Measurements from ENCODE around the gene LRFN2.

The LRFN2 gene

DNA sequence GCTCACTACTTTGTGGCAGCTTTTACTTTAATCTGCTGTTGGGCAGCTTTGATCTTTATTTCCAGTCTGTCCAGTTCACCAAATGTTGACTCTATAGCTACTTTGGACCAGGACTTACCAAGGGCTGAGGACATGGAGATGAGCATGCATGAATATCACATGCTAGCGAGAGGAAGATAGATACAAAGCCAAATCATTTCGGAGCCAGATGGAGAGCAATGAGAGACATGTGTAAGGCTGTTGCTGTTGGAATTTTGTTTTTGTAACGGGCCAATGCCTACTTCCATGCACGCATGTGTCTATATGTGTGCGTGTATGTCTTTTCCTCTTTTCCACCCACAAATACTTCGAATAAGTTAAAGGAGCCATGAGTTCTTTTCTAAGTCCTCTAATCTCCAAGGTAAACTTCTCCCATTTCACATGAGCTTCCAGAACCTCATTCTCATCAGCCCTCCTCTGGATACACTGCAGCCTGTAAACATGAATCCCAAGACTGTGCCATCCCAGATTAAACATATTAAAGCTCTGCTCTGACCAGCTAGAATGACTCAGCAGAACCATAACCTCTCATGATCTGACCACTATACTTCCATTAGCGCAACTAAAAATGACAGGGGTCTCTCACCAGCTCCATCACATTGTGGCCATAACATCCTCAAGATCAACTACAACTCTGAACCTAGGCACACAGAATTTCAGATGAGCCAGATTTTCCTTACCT, 160.7 kb downstream of the LRFN2 start:
- FAIRE-seq (no peak), DNase-seq (ENCODE audit: insufficient read length, low spot score) (no peak)
- TF ChIP-seq POLR2A (IDR thresholded peaks at IDR 0.05; ENCODE audit: low read depth, low read length): no peak
- no peak for TF ChIP-seq SPI1 (IDR thresholded peaks at IDR 0.05; ENCODE audit: low read depth, low read length)
- no peak for TF ChIP-seq PAX5 (IDR thresholded peaks at IDR 0.05; ENCODE audit: insufficient read depth, low read length, severe bottlenecking)
- TF ChIP-seq TAF1 (IDR thresholded peaks at IDR 0.05; ENCODE audit: low read depth, low read length): no peak
- TF ChIP-seq POU2F2 (IDR thresholded peaks at IDR 0.05; ENCODE audit: low read depth, low read length): no peak
- no peak for TF ChIP-seq POLR2AphosphoS5 (IDR thresholded peaks at IDR 0.05; ENCODE audit: low read depth, low read length)

DNA sequence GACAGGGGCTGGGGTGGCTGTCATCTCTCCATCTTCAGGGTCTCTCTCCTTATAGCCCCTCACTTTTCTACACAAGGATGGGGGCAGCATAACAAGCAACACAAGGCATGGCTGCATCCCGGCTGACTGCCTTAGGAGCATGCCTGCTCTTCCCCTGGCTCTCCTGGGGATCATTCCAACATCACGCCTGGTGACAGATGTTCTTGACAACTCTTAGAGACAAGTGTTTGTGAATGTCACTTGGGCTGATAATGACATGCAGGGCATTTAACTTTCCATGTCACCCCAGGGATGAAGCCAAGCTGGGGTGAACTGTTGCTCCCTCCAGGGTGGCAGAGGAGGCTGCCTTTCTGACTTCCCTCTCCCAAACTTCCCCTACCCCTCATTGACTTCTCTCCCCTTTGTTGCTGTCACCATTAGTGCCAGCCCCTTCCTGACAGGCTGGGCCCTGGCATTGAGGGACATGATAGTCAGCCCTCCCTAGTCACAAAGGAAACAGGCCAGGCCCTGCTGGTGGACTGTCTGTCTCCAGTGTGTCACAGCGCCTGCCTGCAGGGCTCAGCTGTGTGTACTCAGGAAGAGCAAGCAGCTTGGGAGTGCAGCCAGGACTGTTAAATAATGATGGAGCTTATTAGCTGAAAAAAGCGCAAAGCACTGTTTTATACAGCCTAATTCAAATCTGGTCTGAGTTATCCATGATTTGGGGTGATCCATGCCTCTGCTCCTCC, 161.8 kb downstream of the LRFN2 start:
- FAIRE-seq (no peak), DNase-seq (ENCODE audit: insufficient read length, low spot score) (no peak)
- TF ChIP-seq POU2F2 (IDR thresholded peaks at IDR 0.05; ENCODE audit: low read depth, low read length): no peak
- no peak for TF ChIP-seq SPI1 (IDR thresholded peaks at IDR 0.05; ENCODE audit: low read depth, low read length)
- TF ChIP-seq PAX5 (IDR thresholded peaks at IDR 0.05; ENCODE audit: insufficient read depth, low read length, severe bottlenecking): no peak
- TF ChIP-seq POLR2AphosphoS5 (IDR thresholded peaks at IDR 0.05; ENCODE audit: low read depth, low read length): no peak
- no peak for TF ChIP-seq TAF1 (IDR thresholded peaks at IDR 0.05; ENCODE audit: low read depth, low read length)
- TF ChIP-seq POLR2A (IDR thresholded peaks at IDR 0.05; ENCODE audit: low read depth, low read length): no peak

DNA sequence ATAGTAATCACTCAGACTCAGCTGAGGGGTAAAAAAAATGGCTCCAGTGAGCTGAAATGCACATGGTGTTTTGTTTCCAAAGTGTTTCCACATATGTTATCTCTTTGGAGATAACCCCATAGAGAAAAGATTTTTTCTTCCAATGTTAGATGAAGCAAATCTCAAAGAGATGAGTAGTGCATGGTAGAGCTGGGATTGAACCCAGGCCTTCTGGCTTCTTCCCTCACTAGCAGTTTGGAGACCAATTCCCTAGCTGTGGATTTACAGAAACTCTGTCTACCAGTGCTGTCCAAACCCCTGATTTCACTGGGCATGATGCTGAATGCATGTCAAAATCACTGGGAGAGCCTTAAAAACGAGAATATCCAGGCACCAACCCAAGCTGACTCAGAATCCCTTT, 165.1 kb downstream of the LRFN2 start:
- FAIRE-seq: no peak
- TF ChIP-seq POLR2A (IDR thresholded peaks at IDR 0.05; ENCODE audit: low read depth, low read length) (no peak), POLR2AphosphoS5 (IDR thresholded peaks at IDR 0.05; ENCODE audit: low read depth, low read length) (no peak), SPI1 (IDR thresholded peaks at IDR 0.05; ENCODE audit: low read depth, low read length) (no peak), TAF1 (IDR thresholded peaks at IDR 0.05; ENCODE audit: low read depth, low read length) (no peak), PAX5 (IDR thresholded peaks at IDR 0.05; ENCODE audit: insufficient read depth, low read length, severe bottlenecking) (no peak), POU2F2 (IDR thresholded peaks at IDR 0.05; ENCODE audit: low read depth, low read length) (no peak)
- no peak for DNase-seq (ENCODE audit: insufficient read length, low spot score)

DNA sequence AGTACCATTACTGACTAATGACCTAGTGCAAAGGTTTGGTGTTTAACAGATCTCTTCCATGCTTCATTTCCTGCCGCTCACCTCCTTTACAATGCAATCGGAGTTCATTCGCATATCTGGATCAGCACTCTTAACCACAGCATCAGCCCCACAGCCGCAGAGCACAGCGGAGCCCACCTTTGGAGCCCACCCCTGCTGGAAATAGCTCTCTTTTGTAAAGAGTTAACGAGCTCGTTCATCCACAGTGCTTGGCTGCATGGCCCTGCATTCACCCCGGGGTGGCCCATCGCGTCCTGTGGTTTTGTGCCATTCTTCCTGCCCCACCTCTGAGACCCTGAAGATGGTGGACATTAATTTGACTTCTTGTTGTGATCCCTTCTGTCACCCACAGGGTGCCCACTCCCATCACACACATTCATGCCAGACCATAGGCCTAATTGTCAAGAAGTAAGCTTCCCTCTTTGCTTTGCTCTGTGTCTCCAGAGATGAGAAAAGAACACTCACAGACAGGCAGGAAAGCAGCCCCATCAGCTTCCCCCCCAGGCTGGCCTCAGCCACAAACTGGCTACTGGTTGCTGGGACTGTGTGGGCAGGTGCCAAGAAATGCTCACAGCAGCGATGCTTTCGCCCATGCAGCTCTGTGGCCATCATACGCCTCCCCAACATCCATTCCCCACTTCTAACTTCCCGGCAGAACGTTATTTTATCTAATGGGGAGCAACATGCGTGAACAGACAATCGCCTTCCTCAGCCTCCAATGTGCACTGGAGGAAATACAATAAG, 167.0 kb downstream of the LRFN2 start:
- no peak for FAIRE-seq

DNA sequence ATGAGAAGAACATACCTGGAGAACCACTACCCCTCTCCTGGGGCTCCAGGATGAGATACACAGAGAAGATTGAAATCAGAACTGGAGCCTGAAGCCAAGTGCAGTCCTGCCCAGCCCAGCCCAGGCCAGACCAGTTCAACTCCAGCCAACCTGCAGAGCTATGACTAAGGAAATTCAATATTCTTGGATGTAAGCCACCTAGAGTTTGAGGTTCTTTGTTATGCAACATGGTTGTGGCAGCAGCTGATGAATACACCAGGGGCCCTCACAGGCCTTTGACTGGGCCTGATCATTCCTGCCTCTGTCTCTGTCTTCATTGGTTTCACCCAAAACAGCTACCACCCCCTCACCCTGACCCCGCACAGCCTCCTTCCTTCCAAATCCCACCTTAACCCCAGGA, 167.8 kb downstream of the LRFN2 start:
- DNase-seq (ENCODE audit: insufficient read length, low spot score) (no peak), FAIRE-seq (no peak)
- no peak for TF ChIP-seq POLR2AphosphoS5 (IDR thresholded peaks at IDR 0.05; ENCODE audit: low read depth, low read length)
- TF ChIP-seq POLR2A (IDR thresholded peaks at IDR 0.05; ENCODE audit: low read depth, low read length): no peak
- no peak for TF ChIP-seq TAF1 (IDR thresholded peaks at IDR 0.05; ENCODE audit: low read depth, low read length)
- TF ChIP-seq POU2F2 (IDR thresholded peaks at IDR 0.05; ENCODE audit: low read depth, low read length): no peak
- no peak for TF ChIP-seq PAX5 (IDR thresholded peaks at IDR 0.05; ENCODE audit: insufficient read depth, low read length, severe bottlenecking)
- TF ChIP-seq SPI1 (IDR thresholded peaks at IDR 0.05; ENCODE audit: low read depth, low read length): no peak

More for the DNA sequence above, 167.0 kb downstream of the LRFN2 start:
- TF ChIP-seq POLR2AphosphoS5 (IDR thresholded peaks at IDR 0.05; ENCODE audit: low read depth, low read length) (no peak), PAX5 (IDR thresholded peaks at IDR 0.05; ENCODE audit: insufficient read depth, low read length, severe bottlenecking) (no peak), POLR2A (IDR thresholded peaks at IDR 0.05; ENCODE audit: low read depth, low read length) (no peak), POU2F2 (IDR thresholded peaks at IDR 0.05; ENCODE audit: low read depth, low read length) (no peak), TAF1 (IDR thresholded peaks at IDR 0.05; ENCODE audit: low read depth, low read length) (no peak), SPI1 (IDR thresholded peaks at IDR 0.05; ENCODE audit: low read depth, low read length) (no peak)
- DNase-seq (ENCODE audit: insufficient read length, low spot score): no peak

DNA sequence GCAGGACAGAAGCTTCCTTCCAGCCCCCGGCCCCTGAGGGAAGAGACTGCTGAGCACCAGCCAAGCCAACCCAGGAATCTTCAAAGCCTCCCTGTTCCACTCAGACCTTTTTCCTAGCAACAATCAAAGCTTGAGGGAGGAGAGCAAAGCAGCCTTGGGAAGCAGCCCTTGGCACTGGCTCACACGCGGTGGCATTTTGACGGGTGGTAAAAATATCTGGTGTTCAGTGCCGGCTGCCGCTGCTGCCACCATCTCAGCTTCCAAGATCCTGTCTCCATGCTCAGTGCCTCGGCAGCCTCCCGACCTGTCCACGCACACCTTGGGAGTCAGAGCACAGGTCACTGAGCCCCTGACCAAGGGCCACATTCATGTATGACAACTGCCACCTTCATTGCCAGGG, 170.1 kb downstream of the LRFN2 start:
- TF ChIP-seq SPI1 (IDR thresholded peaks at IDR 0.05; ENCODE audit: low read depth, low read length) (no peak), POLR2A (IDR thresholded peaks at IDR 0.05; ENCODE audit: low read depth, low read length) (no peak), PAX5 (IDR thresholded peaks at IDR 0.05; ENCODE audit: insufficient read depth, low read length, severe bottlenecking) (no peak), TAF1 (IDR thresholded peaks at IDR 0.05; ENCODE audit: low read depth, low read length) (no peak), POU2F2 (IDR thresholded peaks at IDR 0.05; ENCODE audit: low read depth, low read length) (no peak), POLR2AphosphoS5 (IDR thresholded peaks at IDR 0.05; ENCODE audit: low read depth, low read length) (no peak)
- no peak for FAIRE-seq
- DNase-seq (ENCODE audit: insufficient read length, low spot score): no peak

DNA sequence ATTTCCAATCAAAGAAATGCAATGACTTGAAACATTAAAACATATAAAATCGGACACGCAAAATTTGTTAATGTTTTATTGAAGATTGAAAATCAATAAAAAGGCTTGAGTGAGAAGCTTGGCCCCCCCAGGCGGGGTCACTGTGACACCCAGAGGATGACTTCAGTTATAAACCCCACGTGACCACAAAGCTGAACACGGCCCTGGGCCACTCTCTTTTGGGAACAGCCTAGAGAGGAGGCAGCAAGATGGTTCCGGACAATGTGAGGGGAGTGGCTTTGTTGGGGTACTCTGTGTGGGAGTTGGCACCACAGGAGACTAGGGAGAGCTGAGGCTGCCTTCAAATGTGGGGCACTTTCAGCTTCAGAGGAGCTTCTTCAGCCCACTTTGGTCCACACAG, 172.5 kb downstream of the LRFN2 start:
- no peak for FAIRE-seq
- TF ChIP-seq POLR2AphosphoS5 (IDR thresholded peaks at IDR 0.05; ENCODE audit: low read depth, low read length): no peak
- no peak for TF ChIP-seq POU2F2 (IDR thresholded peaks at IDR 0.05; ENCODE audit: low read depth, low read length)
- no peak for TF ChIP-seq SPI1 (IDR thresholded peaks at IDR 0.05; ENCODE audit: low read depth, low read length)
- TF ChIP-seq PAX5 (IDR thresholded peaks at IDR 0.05; ENCODE audit: insufficient read depth, low read length, severe bottlenecking): no peak
- no peak for TF ChIP-seq TAF1 (IDR thresholded peaks at IDR 0.05; ENCODE audit: low read depth, low read length)
- TF ChIP-seq POLR2A (IDR thresholded peaks at IDR 0.05; ENCODE audit: low read depth, low read length): no peak
- DNase-seq (ENCODE audit: insufficient read length, low spot score): no peak

DNA sequence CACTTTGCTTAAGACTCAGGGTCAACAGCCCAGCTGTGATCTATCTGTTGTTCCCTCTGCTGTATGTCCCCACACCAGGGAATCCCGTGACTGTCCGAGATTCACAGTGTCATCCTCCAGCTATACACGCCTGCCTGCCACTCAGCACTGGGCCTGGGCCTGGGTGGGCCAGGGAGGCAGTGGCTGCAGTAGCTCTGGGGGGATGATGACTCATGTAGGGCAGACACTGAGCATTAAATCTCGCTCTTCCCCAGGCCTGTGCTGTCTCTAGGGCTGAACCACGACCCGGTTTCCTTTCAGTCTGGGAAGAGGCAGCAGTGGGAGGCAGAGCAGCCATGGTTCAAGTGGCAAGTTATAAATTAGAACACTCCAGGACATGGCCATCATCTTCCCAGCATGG, 173.9 kb downstream of the LRFN2 start:
- FAIRE-seq (no peak), DNase-seq (ENCODE audit: insufficient read length, low spot score) (no peak)
- no peak for TF ChIP-seq SPI1 (IDR thresholded peaks at IDR 0.05; ENCODE audit: low read depth, low read length)
- no peak for TF ChIP-seq POLR2A (IDR thresholded peaks at IDR 0.05; ENCODE audit: low read depth, low read length)
- no peak for TF ChIP-seq POLR2AphosphoS5 (IDR thresholded peaks at IDR 0.05; ENCODE audit: low read depth, low read length)
- TF ChIP-seq POU2F2 (IDR thresholded peaks at IDR 0.05; ENCODE audit: low read depth, low read length): no peak
- no peak for TF ChIP-seq TAF1 (IDR thresholded peaks at IDR 0.05; ENCODE audit: low read depth, low read length)
- TF ChIP-seq PAX5 (IDR thresholded peaks at IDR 0.05; ENCODE audit: insufficient read depth, low read length, severe bottlenecking): no peak

DNA sequence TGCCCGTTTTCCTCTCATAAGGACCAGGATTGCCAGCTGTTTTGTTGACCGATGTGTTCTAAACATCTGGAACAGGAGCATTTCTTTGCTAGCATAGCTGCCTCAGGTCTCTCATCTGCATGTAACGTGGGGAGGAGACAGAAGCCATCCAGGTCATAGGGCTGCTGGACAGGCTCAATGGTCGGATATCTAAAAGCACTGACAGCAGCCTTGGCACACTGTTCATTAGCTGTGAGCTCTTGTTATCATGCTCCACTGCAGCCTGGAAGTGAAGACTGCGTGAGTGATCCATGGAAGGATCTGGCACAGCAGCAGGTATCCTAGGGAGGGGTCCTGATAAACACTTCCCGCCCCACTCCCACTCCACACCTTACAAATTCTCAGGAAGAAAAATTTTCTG, 175.3 kb downstream of the LRFN2 start:
- TF ChIP-seq POLR2A (IDR thresholded peaks at IDR 0.05; ENCODE audit: low read depth, low read length): no peak
- TF ChIP-seq POLR2AphosphoS5 (IDR thresholded peaks at IDR 0.05; ENCODE audit: low read depth, low read length): no peak
- TF ChIP-seq TAF1 (IDR thresholded peaks at IDR 0.05; ENCODE audit: low read depth, low read length): no peak
- TF ChIP-seq PAX5 (IDR thresholded peaks at IDR 0.05; ENCODE audit: insufficient read depth, low read length, severe bottlenecking): no peak
- no peak for TF ChIP-seq SPI1 (IDR thresholded peaks at IDR 0.05; ENCODE audit: low read depth, low read length)
- no peak for TF ChIP-seq POU2F2 (IDR thresholded peaks at IDR 0.05; ENCODE audit: low read depth, low read length)
- FAIRE-seq: no peak

More for the DNA sequence above, 175.3 kb downstream of the LRFN2 start:
- DNase-seq (ENCODE audit: insufficient read length, low spot score): no peak

Measured in GM12891 (cell line).